ENCODE results near the gene FOXI2. TPM values are rescaled to one million over a fixed set of nuclear protein-coding genes. Genes with fewer than 3 reads are reported as not detected.

Gene FOXI2
- not detected in 2 replicates for polyA plus RNA-seq (2014; cell fraction: cytosol; rRNA removed)
- polyA plus RNA-seq (2014; cell fraction: nucleus; rRNA removed), result not detected in 2 replicates

DNA sequence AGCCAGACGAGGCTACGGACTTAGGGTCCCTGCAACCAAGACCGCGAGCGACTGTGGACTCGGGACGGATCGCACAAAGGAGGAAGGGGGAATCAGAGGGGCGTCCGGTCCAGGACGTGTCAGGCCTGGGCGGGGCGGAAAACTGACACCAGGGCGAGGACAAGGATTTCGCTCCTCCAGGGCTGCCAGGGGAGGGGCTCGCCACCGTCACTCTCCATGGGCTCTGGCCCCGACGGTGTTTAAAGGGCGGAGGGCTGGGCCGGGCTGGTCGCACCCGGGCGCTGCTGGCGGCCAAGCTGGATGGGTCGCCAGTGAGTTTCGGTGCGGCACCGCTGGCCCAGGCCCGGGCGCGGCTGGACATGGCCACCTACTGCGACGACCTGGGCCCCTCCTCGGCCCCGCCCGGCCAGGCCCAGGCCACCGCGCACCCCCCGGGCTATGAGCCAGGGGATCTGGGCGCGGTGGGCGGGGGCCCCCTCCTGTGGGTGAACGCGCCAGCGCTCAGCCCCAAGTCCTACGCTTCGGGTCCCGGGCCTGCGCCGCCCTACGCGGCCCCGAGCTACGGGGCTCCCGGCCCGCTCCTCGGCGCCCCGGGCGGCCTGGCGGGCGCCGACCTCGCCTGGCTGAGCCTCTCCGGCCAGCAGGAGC lies at the start of gene FOXI2:
TSS of gene FOXI2 (plus strand) at position 271 of the 648 bp plus-strand sequence. CDS start at position 360, 89 bp downstream.
- no peak for DNase-seq (ENCODE audit: low spot score)

GRCh38 chr10:127687548-127687947 lies 49.4 kb upstream of the FOXI2 start:
- DNase-seq (ENCODE audit: low spot score), result no peak

GRCh38 chr10:127690176-127690835 lies 46.7 kb upstream of the FOXI2 start:
- DNase-seq (ENCODE audit: low spot score), result no peak

- peak; percentile 13 for DNase-seq (ENCODE audit: low spot score)
These were observed 42.3 kb upstream of the FOXI2 start for GRCh38 chr10:127694580-127695193.

GRCh38 chr10:127695431-127695830 lies 41.6 kb upstream of the FOXI2 start:
- DNase-seq (ENCODE audit: low spot score), result no peak

DNA sequence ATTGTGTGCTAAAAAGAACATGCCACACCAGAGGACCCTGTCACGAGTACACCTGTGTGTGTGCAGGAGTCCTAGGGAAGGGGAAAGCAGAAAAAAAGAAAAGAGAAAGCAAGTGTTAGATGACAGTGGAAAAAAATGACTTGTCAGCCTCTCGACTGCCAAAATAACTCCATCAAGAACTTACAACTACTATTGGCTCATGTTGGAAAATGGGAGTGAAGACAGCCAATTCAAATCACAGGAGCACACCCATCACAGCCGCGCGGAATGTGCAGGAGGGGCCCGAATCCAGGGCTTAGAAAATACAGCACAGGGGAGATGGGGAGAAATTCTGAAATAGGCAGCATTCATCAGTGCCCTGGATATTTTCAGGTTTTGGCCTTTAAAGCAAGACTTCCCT lies 38.1 kb upstream of the FOXI2 start:
- no peak for DNase-seq (ENCODE audit: low spot score)

GRCh38 chr10:127699311-127699710 lies 37.7 kb upstream of the FOXI2 start:
- DNase-seq (ENCODE audit: low spot score), result no peak

GRCh38 chr10:127702271-127702670 lies 34.7 kb upstream of the FOXI2 start:
- no peak for DNase-seq (ENCODE audit: low spot score)

- DNase-seq (ENCODE audit: low spot score), result no peak
These were observed 21.7 kb upstream of the FOXI2 start for GRCh38 chr10:127715249-127715648.

DNA sequence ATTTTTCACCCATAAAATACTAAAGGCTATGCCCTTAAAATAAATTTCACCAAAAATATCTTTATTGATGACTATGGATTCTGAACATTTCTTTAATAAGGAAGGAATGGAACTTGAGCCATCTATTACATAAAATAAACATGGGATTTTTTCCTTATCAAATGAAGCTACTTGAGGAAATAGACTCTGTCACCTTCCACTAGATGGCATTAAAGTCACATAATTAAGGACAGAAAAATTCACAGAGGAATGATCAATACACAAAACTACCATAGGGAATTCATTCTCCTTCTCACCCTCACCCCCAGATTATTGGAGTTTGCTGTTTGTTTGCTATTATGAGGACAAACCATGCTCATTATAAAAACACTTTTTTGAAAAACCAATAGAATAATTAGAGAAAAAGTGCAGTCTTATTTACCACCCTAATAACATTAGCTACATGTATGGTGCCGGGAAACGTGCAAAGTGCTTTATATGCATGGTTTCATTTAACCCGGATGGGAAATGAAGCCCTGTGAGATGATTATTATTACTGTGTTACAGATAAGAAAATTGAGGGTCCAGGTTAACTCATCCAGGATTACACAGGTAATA lies 21.1 kb upstream of the FOXI2 start:
- no peak for DNase-seq (ENCODE audit: low spot score)

- no peak for DNase-seq (ENCODE audit: low spot score)
These were observed 16.8 kb upstream of the FOXI2 start for GRCh38 chr10:127720142-127720541.

GRCh38 chr10:127720903-127721302 lies 16.1 kb upstream of the FOXI2 start:
- DNase-seq (ENCODE audit: low spot score), result no peak

DNA sequence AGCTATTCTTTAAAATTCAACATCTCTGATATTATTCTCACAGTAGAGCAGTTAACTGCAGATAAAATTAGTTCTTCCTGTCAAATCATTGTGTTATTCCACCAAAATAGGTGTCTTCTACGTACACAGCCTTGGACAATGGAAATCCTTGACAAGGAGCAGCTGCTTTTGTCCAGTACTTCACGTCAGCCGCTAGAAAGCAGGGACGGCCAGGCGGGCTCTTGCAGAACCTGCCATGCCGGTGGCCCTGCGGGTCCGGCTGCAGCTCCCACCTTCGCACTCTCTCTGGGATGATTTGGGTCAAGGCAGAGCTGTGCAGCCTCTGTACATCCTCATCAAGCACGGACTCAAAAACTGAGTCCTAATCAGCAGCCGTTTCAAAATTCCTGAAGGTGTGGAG lies 2.2 kb upstream of the FOXI2 start:
- DNase-seq (ENCODE audit: low spot score), result no peak

- no peak for DNase-seq (ENCODE audit: low spot score)
These were observed 1.8 kb upstream of the FOXI2 start for GRCh38 chr10:127735156-127735555.

GRCh38 chr10:127735723-127736221 lies 1.2 kb upstream of the FOXI2 start:
- no peak for DNase-seq (ENCODE audit: low spot score)

- no peak for DNase-seq (ENCODE audit: low spot score)
These were observed 617 bp upstream of the FOXI2 start for GRCh38 chr10:127736222-127736914.

DNA sequence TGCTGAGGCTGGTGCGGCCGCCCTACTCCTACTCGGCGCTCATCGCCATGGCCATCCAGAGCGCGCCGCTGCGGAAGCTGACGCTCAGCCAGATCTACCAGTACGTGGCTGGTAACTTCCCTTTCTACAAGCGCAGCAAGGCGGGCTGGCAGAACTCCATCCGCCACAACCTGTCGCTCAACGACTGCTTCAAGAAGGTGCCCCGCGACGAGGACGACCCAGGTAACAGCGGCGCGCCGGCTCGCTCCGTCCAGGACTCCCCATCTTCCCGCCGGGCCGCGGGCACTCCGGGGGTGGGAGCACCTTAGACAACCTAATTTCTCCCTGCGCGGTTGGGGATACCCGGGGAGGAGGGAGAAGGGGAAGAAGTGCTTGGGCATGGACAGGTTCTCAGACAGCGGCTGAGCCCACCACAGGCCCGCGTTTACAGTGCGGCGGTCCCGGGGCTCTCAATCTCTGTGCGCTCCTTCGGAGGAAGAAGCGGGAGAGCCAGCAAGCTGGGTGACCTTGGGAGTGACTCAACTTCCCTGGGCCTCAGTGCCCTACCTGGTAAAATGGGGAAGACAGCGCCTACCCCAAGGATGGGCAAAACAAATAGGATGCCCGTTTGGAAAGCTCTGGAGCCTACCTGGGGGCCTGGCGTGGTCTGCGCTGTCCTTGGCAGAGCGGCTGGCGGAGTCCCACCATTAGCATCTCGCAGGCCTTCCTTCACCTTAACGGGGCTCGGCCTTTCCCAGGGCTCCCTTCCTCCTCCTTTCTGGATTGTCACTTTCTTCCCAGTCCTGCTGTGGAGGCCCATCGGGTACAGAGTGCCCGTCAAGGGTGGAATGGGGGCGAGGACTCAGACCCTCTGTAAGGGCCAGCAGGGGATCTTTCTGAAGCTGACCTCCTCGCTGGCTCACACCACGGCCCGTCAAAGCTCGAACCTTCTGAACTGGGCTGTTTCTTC lies 852 bp downstream of the FOXI2 start:
- no peak for DNase-seq (ENCODE audit: low spot score)

DNA sequence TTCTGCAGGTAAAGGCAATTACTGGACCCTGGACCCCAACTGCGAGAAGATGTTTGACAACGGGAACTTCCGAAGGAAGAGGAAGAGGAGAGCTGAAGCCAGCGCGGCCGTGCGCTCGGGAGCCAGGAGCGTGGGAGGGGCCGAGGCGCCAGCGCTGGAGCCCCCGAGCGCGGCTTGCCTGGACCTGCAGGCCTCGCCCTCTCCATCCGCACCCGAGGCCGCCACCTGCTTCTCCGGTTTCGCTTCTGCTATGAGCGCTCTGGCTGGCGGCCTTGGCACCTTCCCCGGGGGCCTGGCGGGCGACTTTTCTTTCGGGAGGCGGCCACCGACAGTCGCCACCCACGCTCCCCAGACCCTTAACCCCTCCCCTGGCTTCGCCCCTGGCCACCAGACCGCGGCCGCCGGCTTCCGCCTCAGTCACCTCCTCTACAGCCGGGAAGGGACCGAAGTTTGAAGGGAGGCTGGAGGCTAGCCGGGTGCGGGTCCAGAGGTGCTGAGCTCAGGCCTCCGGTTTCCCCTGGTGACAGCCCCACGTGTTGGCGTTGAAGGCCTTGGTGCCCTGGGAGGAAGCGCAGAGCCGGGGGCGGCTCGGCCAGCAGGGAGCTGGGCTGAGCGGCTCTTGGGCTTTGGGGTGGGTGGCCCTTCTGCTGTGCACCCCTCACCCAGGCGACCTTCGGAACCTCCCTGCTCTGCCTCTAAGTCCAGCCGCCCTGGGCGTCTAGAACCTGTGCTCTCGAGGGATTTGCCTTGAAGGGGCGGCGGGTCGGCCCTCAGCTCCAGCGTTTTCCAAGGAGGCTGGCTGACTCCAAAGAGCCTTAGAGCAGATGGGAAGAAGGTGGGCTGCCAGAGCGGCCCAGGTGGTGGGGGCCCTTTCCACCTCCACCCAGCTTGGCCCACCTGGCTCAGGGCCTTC lies 1.8 kb downstream of the FOXI2 start:
- no peak for DNase-seq (ENCODE audit: low spot score)

DNA sequence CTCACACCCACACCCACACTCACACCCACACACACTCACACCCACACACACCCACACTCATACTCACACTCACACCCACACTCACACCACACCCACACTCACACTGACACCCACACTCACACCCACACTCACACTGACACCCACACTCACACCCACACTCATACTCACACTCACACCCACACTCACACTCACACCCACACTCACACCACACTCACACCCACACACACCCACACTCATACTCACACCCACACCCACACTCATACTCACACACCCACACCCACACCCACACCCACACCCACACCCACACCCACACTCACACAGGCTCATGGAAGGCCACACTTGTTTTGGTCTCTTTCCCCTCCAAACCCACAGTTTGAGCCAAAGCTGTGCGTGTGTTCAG lies 2.9 kb downstream of the FOXI2 start:
- DNase-seq (ENCODE audit: low spot score), result no peak
